HS-27A (cell line): Measurements from ENCODE around the gene NXN.
A peak's percentile ranks its signal among the peaks of the same experiment; 100 is the strongest.
"Not testable (repeated sequence)": the region's sequence is repeated elsewhere in the genome, so short reads cannot be mapped to it uniquely, and the experiment has no call there.

Source experiments
- DNase-seq: peaks from one replicate; pipeline ENCODE4 v3.0.0-alpha.2; 2012; ENCODE audit warnings: low read depth, missing footprints

Gene NXN

GRCh38 chr17:767076-767475 lies 212.5 kb downstream of the NXN start:
- DNase-seq, result no peak

- DNase-seq, result no peak
Observed at GRCh38 chr17:760371-760770, 219.2 kb downstream of the NXN start.

- DNase-seq, result no peak
Observed at GRCh38 chr17:759964-760363, 219.6 kb downstream of the NXN start.

- DNase-seq, result not testable (repeated sequence)
Observed at GRCh38 chr17:756010-756567, 223.5 kb downstream of the NXN start.

GRCh38 chr17:755319-755961 lies 224.1 kb downstream of the NXN start:
- not testable (repeated sequence) for DNase-seq

- DNase-seq, result no peak
Observed at GRCh38 chr17:753418-753817, 226.2 kb downstream of the NXN start.

- DNase-seq, result no peak
Observed at GRCh38 chr17:752620-753219, 226.9 kb downstream of the NXN start.

- peak; percentile 40 for DNase-seq
Observed at GRCh38 chr17:752002-752619, 227.5 kb downstream of the NXN start, which contains the start of gene GEMIN4. Gene GEMIN4, minus strand, starts transcription at chr17:752264. Its CDS starts 122 bp downstream, at chr17:752142.

GRCh38 chr17:751269-752001 lies 228.1 kb downstream of the NXN start:
- no peak for DNase-seq

GRCh38 chr17:750431-751037 lies 229.0 kb downstream of the NXN start:
- no peak for DNase-seq

- not testable (repeated sequence) for DNase-seq
Observed at GRCh38 chr17:749359-749758, 230.2 kb downstream of the NXN start.
